CD4-positive, alpha-beta T cell (primary cell): ENCODE results near the gene TXN. TPM values are rescaled to one million over a fixed set of nuclear protein-coding genes. Genes with fewer than 3 reads are reported as not detected.

Experiments used
- ATAC-seq: fragments of 200-7000 bp; cut with Tn5 transposase; one replicate; pipeline ENCODE4 v1.10.0; 2022; ENCODE audit warnings: mild to moderate bottlenecking; ENCODE audit not compliant: poor library complexity
- CTCF ChIA-PET: fragments of 350-600 bp; sonication (Branson Sonifier 250); formaldehyde crosslinking; loops from one replicate; lab custom pipeline; 2021; ENCODE audit warnings: antibody characterized with exemption, inconsistent platforms; lab: Charles Lee
- POLR2A ChIA-PET: fragments of 350-600 bp; sonication (Branson Sonifier 250); formaldehyde crosslinking; loops from one replicate; lab custom pipeline; 2021; ENCODE audit warnings: antibody characterized with exemption, inconsistent platforms; lab: Charles Lee
- DNase-seq, 14 experiments: peaks; one replicate each; pipeline ENCODE4 v3.0.0-alpha.2; 2013 to 2020; ENCODE audit warnings: mixed read lengths in 2 of 14
- H3K27ac ChIP-seq, 2 donors: one replicate each; pipeline versions ENCODE4 v1.5.1 to v1.7.0; 2013; ENCODE audit warnings: low read length in 2 of 2, low read depth in 1 of 2, mild to moderate bottlenecking in 1 of 2
- H3K27me3 ChIP-seq, 2 experiments: 1 replicate in 1 of 2; 2 replicates in 1 of 2; pipeline versions ENCODE4 v1.6.1 to v1.7.0; 2013; ENCODE audit warnings: low read length in 2 of 2, control low read depth in 1 of 2, mild to moderate bottlenecking in 1 of 2, moderate library complexity in 1 of 2; ENCODE audit not compliant: insufficient read depth in 2 of 2, control insufficient read depth in 1 of 2
- H3K36me3 ChIP-seq: one replicate; pipeline ENCODE4 v1.6.1; 2013; ENCODE audit warnings: low read length, control low read depth; ENCODE audit not compliant: insufficient read depth
- H3K4me1 ChIP-seq: one replicate; pipeline ENCODE4 v1.6.1; 2013; ENCODE audit warnings: low read length, control low read depth; ENCODE audit not compliant: insufficient read depth
- H3K4me3 ChIP-seq: one replicate; pipeline ENCODE4 v1.5.1; 2013; ENCODE audit warnings: mild to moderate bottlenecking, low read length, moderate library complexity
- H3K9me3 ChIP-seq, 2 experiments: 1 replicate in 1 of 2; 2 replicates in 1 of 2; pipeline versions ENCODE4 v1.6.1 to v1.7.0; 2013; ENCODE audit warnings: low read length in 2 of 2, mild to moderate bottlenecking in 2 of 2, control low read depth in 1 of 2, moderate library complexity in 1 of 2; ENCODE audit not compliant: control insufficient read depth in 1 of 2, insufficient read depth in 1 of 2
- H3K27ac Mint-ChIP-seq: one replicate; pipeline ENCODE4 v1.8.0; 2020; ENCODE audit warnings: mixed read lengths
- H3K27me3 Mint-ChIP-seq: one replicate; pipeline ENCODE4 v1.8.0; 2021; ENCODE audit warnings: mixed read lengths
- H3K36me3 Mint-ChIP-seq: one replicate; pipeline ENCODE4 v1.8.0; 2021; ENCODE audit warnings: low read depth, mixed read lengths
- H3K4me1 Mint-ChIP-seq: one replicate; pipeline ENCODE4 v1.8.0; 2021; ENCODE audit warnings: low read depth, mixed read lengths
- H3K4me3 Mint-ChIP-seq: one replicate; pipeline ENCODE4 v1.8.0; 2020; ENCODE audit warnings: mild to moderate bottlenecking, mixed read lengths
- H3K9me3 Mint-ChIP-seq: one replicate; pipeline ENCODE4 v1.8.0; 2020; ENCODE audit warnings: mixed read lengths
- intact Hi-C, 2 experiments: fragments of 100-400 bp; cut with DNase I in 1 of 2; cut with micrococcal nuclease in 1 of 2; formaldehyde crosslinking; loops; one replicate each; pipeline versions ENCODE4 v1.15.1 to v1.9.0; 2023 to 2025; cut with DNase I, micrococcal nuclease
- total RNA-seq, 174 experiments: library from RNA in 2 of 174; stranded (reverse) in 2 of 174; gene quantifications; one replicate each; pipeline ENCODE4 v1.2.3 and lab custom pipeline; 2021 to 2026
- TF ChIP-seq, protein P1 (sequence below): fragments of 200-600 bp; IDR thresholded peaks from one replicate; pipeline ENCODE4 v1.8.0; 2022; ENCODE audit warnings: antibody characterized with exemption, mild to moderate bottlenecking

Gene TXN
- total RNA-seq, 2 experiments from 2014 or later: 31.5 to 35.1 TPM

DNA sequence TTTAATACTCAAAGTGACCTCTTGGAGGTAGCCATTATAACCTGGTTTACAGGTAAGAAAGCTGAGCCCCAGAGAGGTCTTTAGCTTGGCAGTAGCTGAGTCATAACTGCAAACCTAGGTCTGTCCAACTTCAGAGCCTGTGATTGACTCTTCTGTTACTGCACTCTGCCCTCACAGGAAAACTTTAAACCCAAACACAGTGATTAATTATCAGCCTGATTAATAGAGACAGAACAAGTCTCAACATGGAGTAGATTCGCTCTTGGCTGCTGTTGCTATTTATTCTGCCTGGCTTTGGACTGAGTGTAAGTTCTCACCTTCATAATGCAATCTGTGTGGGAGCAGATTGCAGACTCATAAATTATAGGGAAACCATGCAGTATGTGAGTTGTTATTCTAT, 27.4 kb upstream of the TXN start:
- CTCF ChIA-PET: no interaction called here

GRCh38 chr9:110282739-110283081, 26.4 kb upstream of the TXN start:
- POLR2A ChIA-PET: no interaction called here

More for the DNA sequence above, 27.4 kb upstream of the TXN start:
- no peak for DNase-seq
- Histone ChIP-seq H3K9me3 (no peaks in the 10 kb centered on the region), H3K27me3 (peaks cover 3 to 4% of the 10 kb centered on the region in 2 experiments), H3K36me3 (no peaks in the 10 kb centered on the region), H3K4me3 (no peak overlapping the region), H3K4me1 (no peaks in the 10 kb centered on the region), H3K27ac (no peak overlapping the region)
- POLR2A ChIA-PET: no interaction called here
- no peak for ATAC-seq
- Mint-ChIP-seq H3K27me3 (peaks cover 19% of the 10 kb centered on the region), H3K4me1 (no peaks in the 10 kb centered on the region), H3K9me3 (no peaks in the 10 kb centered on the region), H3K27ac (no peak overlapping the region), H3K36me3 (no peaks in the 10 kb centered on the region), H3K4me3 (no peak overlapping the region)
- TF ChIP-seq, protein P1, sequence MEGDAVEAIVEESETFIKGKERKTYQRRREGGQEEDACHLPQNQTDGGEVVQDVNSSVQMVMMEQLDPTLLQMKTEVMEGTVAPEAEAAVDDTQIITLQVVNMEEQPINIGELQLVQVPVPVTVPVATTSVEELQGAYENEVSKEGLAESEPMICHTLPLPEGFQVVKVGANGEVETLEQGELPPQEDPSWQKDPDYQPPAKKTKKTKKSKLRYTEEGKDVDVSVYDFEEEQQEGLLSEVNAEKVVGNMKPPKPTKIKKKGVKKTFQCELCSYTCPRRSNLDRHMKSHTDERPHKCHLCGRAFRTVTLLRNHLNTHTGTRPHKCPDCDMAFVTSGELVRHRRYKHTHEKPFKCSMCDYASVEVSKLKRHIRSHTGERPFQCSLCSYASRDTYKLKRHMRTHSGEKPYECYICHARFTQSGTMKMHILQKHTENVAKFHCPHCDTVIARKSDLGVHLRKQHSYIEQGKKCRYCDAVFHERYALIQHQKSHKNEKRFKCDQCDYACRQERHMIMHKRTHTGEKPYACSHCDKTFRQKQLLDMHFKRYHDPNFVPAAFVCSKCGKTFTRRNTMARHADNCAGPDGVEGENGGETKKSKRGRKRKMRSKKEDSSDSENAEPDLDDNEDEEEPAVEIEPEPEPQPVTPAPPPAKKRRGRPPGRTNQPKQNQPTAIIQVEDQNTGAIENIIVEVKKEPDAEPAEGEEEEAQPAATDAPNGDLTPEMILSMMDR: no peak
- intact Hi-C loops: no loop called here

GRCh38 chr9:110282018-110282738, 25.9 kb upstream of the TXN start:
- ATAC-seq (no peak), DNase-seq (no peak)
- intact Hi-C loops: no loop called here
- Mint-ChIP-seq H3K27me3 (peaks cover 19% of the 10 kb centered on the region), H3K36me3 (no peaks in the 10 kb centered on the region), H3K4me1 (no peaks in the 10 kb centered on the region), H3K4me3 (no peak overlapping the region), H3K9me3 (no peaks in the 10 kb centered on the region), H3K27ac (no peak overlapping the region)
- Histone ChIP-seq H3K4me3 (no peak overlapping the region), H3K4me1 (no peaks in the 10 kb centered on the region), H3K27me3 (peaks cover 3 to 4% of the 10 kb centered on the region in 2 experiments), H3K27ac (no peak overlapping the region), H3K36me3 (no peaks in the 10 kb centered on the region), H3K9me3 (no peaks in the 10 kb centered on the region)
- CTCF ChIA-PET: interaction anchor here (0.6 kb wide), 1 partner anchor 10 kb away, joined by 3 read pairs; no protein-coding TSS in a partner anchor
- POLR2A ChIA-PET: no interaction called here
- TF ChIP-seq, protein P1: no peak

More at GRCh38 chr9:110282739-110283081, 26.4 kb upstream of the TXN start:
- H3K4me1 ChIP-seq: no peaks in the 10 kb centered on the region
- intact Hi-C loops: no loop called here
- Mint-ChIP-seq H3K27me3 (peaks cover 19% of the 10 kb centered on the region), H3K27ac (no peak overlapping the region), H3K4me1 (no peaks in the 10 kb centered on the region), H3K36me3 (no peaks in the 10 kb centered on the region), H3K4me3 (no peak overlapping the region), H3K9me3 (no peaks in the 10 kb centered on the region)
- ATAC-seq: no peak
- DNase-seq: no peak
- no peak overlapping the region for H3K4me3 ChIP-seq
- TF ChIP-seq, protein P1: no peak
- CTCF ChIA-PET: interaction anchor here (0.6 kb wide), 1 partner anchor 10 kb away, joined by 3 read pairs; no protein-coding TSS in a partner anchor
- no peaks in the 10 kb centered on the region for H3K9me3 ChIP-seq
- no peaks in the 10 kb centered on the region for H3K36me3 ChIP-seq
- no peak overlapping the region for H3K27ac ChIP-seq
- peaks cover 3 to 4% of the 10 kb centered on the region in 2 experiments for H3K27me3 ChIP-seq
